Activated B cell treated with CpG ODN at 0.5 μM for 24 hours (primary cell): Measurements from ENCODE around the gene SBK1. TPM values are rescaled to one million over a fixed set of nuclear protein-coding genes. Genes with fewer than 3 reads are reported as not detected.

Source experiments
- ATAC-seq: fragments of 200-7000 bp; cut with Tn5 transposase; one replicate; pipeline ENCODE4 v1.10.0; 2021; ENCODE audit warnings: low read depth, mild to moderate bottlenecking, moderate library complexity
- CTCF ChIA-PET: fragments of 350-600 bp; sonication (Branson Sonifier 250); formaldehyde crosslinking; loops from one replicate; lab custom pipeline; 2021; ENCODE audit warnings: antibody characterized with exemption; lab: Charles Lee
- POLR2A ChIA-PET: fragments of 350-600 bp; sonication (Branson Sonifier 250); formaldehyde crosslinking; loops from one replicate; lab custom pipeline; 2021; ENCODE audit warnings: antibody characterized with exemption; lab: Charles Lee
- DNase-seq: peaks from one replicate; pipeline ENCODE4 v3.0.0; 2022
- H3K27ac Mint-ChIP-seq: one replicate; pipeline ENCODE4 v1.8.0; 2020; ENCODE audit warnings: mixed read lengths
- H3K27me3 Mint-ChIP-seq: one replicate; pipeline ENCODE4 v1.8.0; 2021; ENCODE audit warnings: mixed read lengths
- H3K36me3 Mint-ChIP-seq: one replicate; pipeline ENCODE4 v1.8.0; 2021; ENCODE audit warnings: low read depth, mixed read lengths
- H3K4me1 Mint-ChIP-seq: one replicate; pipeline ENCODE4 v1.8.0; 2021; ENCODE audit warnings: mixed read lengths
- H3K4me3 Mint-ChIP-seq: one replicate; pipeline ENCODE4 v1.8.0; 2020; ENCODE audit warnings: mild to moderate bottlenecking, mixed read lengths
- H3K9me3 Mint-ChIP-seq: one replicate; pipeline ENCODE4 v1.8.0; 2020; ENCODE audit warnings: mixed read lengths
- CTCF ChIP-seq: fragments of 200-600 bp; IDR thresholded peaks from one replicate; pipeline ENCODE4 v1.8.0; 2022; ENCODE audit warnings: antibody characterized with exemption, mild to moderate bottlenecking
- intact Hi-C: fragments of 100-400 bp; cut with micrococcal nuclease; formaldehyde crosslinking; loops from one replicate; pipeline ENCODE4 v1.15.1; 2024
- total RNA-seq: library from RNA; stranded (reverse); gene quantifications from 2 replicates; pipeline ENCODE4 v1.2.3, GENCODE V29; 2022

SBK1 gene
- total RNA-seq, 1 donor from 2014 or later: 0.58 TPM

GRCh38 chr16:28301620-28302019 lies 9.3 kb downstream of the SBK1 start:
- H3K27me3 Mint-ChIP-seq: peaks cover 2% of the 10 kb centered on the region
- no peak for ATAC-seq
- no peaks in the 10 kb centered on the region for H3K9me3 Mint-ChIP-seq
- DNase-seq: no peak
- H3K27ac Mint-ChIP-seq: no peak overlapping the region
- H3K36me3 Mint-ChIP-seq: no peaks in the 10 kb centered on the region
- no peak for TF ChIP-seq CTCF
- ChIA-PET POLR2A (interaction anchor here (1.2 kb wide), 1 partner anchor 8 kb away, joined by 3 read pairs; no protein-coding TSS in a partner anchor), CTCF (no interaction called here)
- no peaks in the 10 kb centered on the region for H3K4me1 Mint-ChIP-seq
- no peak overlapping the region for H3K4me3 Mint-ChIP-seq
- intact Hi-C loops: no loop called here

DNA sequence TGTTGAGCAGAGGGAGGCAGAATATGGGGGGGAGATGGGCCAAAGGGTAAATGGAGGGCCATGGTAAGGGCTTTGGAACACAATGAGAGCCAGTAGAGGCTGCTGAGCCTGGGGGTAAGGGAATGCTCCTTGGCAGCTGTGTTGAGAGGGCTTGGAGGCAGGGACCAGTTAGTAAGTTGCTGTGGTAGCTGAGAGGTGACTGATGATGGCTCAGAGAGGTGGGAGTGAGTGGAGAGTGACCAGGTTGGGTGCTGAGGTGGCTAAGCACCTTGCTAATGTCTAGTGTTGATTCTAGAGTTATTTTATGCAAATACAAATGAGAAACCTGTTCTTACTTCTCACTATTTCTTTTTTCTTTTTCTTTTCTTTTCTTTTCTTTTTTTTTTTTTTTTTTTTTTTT lies 10.8 kb downstream of the SBK1 start:
- no peak overlapping the region for H3K27ac Mint-ChIP-seq
- ChIA-PET POLR2A (no interaction called here), CTCF (no interaction called here)
- H3K36me3 Mint-ChIP-seq: no peaks in the 10 kb centered on the region
- no peak for TF ChIP-seq CTCF
- H3K4me1 Mint-ChIP-seq: no peaks in the 10 kb centered on the region
- H3K9me3 Mint-ChIP-seq: no peaks in the 10 kb centered on the region
- intact Hi-C loops: no loop called here
- H3K27me3 Mint-ChIP-seq: no peaks in the 10 kb centered on the region
- DNase-seq (no peak), ATAC-seq (no peak)
- H3K4me3 Mint-ChIP-seq: no peak overlapping the region

- ChIA-PET POLR2A (no interaction called here), CTCF (no interaction called here)
- H3K4me1 Mint-ChIP-seq: peaks cover 2% of the 10 kb centered on the region
- no peaks in the 10 kb centered on the region for H3K27me3 Mint-ChIP-seq
- no peak overlapping the region for H3K4me3 Mint-ChIP-seq
- no peak for DNase-seq
- no peak for ATAC-seq
- intact Hi-C loops: no loop called here
- H3K9me3 Mint-ChIP-seq: no peaks in the 10 kb centered on the region
- no peaks in the 10 kb centered on the region for H3K36me3 Mint-ChIP-seq
- no peak overlapping the region for H3K27ac Mint-ChIP-seq
- no peak for TF ChIP-seq CTCF
Observed at GRCh38 chr16:28304214-28304613, 11.9 kb downstream of the SBK1 start.

DNA sequence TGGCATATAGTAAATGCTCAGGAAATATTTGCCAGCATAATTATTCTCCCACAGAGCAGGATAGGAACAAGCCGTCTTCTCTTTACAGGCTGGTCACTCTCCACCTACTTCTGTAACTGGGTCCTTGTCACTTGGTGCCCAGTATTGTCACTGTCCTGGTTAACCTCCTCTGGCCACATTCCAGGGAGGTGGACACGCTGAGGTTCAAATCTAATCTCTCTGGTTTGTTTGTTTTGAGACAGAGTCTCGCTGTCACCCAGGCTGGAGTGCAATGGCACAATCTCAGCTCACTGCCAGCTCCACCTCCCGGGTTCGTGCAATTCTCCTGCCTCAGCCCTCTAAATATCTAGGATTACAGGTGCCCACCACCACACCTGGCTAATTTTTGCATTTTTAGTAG lies 15.6 kb downstream of the SBK1 start:
- intact Hi-C loops: no loop called here
- POLR2A ChIA-PET: no interaction called here
- Mint-ChIP-seq H3K27ac (no peak overlapping the region), H3K36me3 (no peaks in the 10 kb centered on the region), H3K4me3 (no peak overlapping the region), H3K9me3 (no peaks in the 10 kb centered on the region), H3K27me3 (no peaks in the 10 kb centered on the region), H3K4me1 (peaks cover 22% of the 10 kb centered on the region)
- no peak for TF ChIP-seq CTCF
- DNase-seq (no peak), ATAC-seq (no peak)
- CTCF ChIA-PET: interaction anchor here (0.7 kb wide), 1 partner anchor 9 kb away, joined by 4 read pairs; no protein-coding TSS in a partner anchor

GRCh38 chr16:28308794-28309584 lies 16.7 kb downstream of the SBK1 start:
- POLR2A ChIA-PET: interaction anchor here (1.3 kb wide), 1 partner anchor 16 kb away, joined by 4 read pairs; the partner anchor contains the start of gene SBK1
- no peaks in the 10 kb centered on the region for H3K27me3 Mint-ChIP-seq

More at GRCh38 chr16:28308794-28309584, 16.7 kb downstream of the SBK1 start:
- no peak for ATAC-seq
- Mint-ChIP-seq H3K9me3 (no peaks in the 10 kb centered on the region), H3K36me3 (no peaks in the 10 kb centered on the region), H3K4me3 (no peak overlapping the region), H3K4me1 (peaks cover 22% of the 10 kb centered on the region), H3K27ac (no peak overlapping the region)
- CTCF ChIA-PET: interaction anchor here (0.7 to 1.2 kb wide), 2 partner anchors 8 to 31 kb away, joined by 3 to 4 read pairs; no protein-coding TSS in a partner anchor
- no peak for DNase-seq
- intact Hi-C loops: no loop called here
- TF ChIP-seq CTCF: no peak
